ENCODE measurements around the gene LRP11.
"Not testable (repeated sequence)": the region's sequence is repeated elsewhere in the genome, so short reads cannot be mapped to it uniquely, and the experiment has no call there.

The LRP11 gene, protein sequence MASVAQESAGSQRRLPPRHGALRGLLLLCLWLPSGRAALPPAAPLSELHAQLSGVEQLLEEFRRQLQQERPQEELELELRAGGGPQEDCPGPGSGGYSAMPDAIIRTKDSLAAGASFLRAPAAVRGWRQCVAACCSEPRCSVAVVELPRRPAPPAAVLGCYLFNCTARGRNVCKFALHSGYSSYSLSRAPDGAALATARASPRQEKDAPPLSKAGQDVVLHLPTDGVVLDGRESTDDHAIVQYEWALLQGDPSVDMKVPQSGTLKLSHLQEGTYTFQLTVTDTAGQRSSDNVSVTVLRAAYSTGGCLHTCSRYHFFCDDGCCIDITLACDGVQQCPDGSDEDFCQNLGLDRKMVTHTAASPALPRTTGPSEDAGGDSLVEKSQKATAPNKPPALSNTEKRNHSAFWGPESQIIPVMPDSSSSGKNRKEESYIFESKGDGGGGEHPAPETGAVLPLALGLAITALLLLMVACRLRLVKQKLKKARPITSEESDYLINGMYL

DNA sequence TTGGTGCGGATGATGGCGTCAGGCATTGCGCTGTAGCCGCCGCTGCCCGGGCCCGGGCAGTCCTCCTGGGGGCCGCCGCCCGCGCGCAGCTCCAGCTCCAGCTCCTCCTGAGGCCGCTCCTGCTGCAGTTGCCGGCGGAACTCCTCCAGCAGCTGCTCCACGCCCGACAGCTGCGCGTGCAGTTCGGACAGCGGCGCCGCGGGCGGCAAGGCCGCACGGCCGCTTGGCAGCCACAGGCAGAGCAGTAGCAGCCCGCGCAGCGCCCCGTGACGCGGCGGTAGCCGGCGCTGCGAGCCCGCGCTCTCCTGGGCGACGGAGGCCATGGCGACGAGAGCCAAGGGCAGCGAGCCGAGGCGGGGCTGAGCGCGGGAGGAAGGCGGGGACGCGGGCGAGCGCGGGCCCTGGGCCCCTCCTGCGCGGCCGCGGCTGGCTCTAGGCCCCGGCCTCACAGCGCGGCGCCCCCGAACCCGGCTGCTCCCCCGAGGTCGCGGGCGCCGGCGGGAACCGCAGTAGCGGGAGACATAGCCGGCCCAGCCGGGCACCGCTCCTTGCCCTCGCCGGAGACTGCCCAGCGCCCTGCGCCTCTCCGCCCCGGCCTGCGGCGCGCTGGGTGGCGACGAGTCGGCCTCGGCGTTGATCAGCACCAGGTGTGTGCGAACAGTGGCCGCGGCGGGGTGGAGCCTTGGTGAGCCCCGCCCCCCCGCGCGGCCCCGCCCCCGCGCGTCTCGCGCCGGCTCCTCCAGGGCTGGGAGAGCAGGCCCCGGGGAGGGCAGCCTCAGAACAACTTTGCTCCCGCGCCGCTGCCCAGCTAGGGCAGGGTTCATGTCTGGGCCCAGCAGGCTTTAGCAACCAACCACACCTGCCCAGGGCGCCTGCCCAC, at the start of gene LRP11:
Gene LRP11 (minus strand): TSS at position 662 of the 880 bp plus-strand sequence. CDS start 339 bp downstream, at position 323.
- DNase-seq, result peak; percentile 76 to 83

DNA sequence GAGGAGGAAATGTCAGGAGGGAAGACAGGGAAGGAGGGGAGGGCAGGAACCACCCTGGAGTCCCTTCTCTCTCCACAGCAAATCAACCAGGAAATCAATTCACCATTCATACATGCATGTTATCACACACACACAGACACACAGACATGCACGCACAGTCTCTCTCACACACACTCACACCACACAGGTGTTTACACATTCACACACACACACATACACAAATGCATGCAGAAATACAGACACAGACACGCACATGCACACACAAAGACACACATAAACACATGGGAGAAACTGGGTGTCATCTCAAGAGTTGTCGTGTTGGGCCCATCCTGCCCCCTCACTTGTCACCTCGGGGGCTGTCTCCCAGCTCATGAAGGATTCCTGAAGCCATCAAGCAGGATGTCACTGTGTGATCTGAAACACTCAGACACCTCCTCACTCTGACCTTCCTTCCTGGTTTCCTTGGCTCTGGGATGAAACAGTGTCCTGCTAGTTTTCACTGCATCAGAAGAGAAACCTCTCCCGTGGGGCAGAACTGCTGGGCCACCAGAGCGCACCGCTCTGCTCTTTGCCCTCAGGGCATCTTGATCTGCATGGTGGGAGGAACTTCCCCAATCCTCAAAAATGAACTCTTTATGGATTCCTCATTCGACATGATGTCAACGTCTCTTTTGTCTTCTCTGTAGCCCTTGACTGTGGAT, 49.5 kb upstream of the LRP11 start:
- no peak for DNase-seq

DNA sequence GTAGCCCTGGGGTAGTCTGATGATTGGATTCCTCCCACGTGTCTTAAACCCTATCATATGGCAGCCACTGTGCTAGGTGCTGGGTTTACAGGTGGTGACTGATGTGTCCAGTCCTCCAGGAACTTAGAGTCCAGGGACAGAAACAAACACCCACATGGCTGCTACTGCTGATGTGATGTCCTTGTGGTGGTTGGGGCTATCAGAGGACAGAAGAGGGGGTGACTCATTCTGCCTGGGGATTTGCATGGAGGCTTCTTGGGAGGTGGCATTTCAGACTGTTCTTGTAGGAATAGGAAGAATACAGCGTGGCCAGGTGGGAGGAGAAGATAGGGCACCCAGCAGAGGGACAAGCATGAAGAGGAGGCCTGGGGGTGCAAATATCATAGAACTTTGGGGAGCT, 48.9 kb upstream of the LRP11 start:
- DNase-seq, result no peak

DNA sequence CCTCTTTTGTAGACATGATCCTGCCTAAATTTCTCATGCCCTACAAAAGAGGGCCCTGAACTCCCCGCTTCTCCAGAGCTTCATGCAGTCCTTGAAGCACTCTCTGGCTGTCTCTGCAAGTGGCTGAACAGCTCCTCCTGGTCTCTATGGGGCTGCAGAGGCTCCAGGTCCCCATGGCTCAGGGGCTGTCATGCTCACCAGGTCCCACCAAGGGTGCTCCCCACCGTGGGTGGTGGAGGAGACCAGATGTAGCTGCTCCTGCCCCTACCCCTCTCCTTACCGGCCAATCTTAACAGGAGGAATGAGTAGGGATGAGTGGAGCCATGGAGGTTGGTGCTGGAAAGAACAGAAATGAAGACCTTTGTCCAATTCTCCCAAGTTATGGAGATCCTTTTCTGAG, 48.5 kb upstream of the LRP11 start:
- DNase-seq, result not testable (repeated sequence)

DNA sequence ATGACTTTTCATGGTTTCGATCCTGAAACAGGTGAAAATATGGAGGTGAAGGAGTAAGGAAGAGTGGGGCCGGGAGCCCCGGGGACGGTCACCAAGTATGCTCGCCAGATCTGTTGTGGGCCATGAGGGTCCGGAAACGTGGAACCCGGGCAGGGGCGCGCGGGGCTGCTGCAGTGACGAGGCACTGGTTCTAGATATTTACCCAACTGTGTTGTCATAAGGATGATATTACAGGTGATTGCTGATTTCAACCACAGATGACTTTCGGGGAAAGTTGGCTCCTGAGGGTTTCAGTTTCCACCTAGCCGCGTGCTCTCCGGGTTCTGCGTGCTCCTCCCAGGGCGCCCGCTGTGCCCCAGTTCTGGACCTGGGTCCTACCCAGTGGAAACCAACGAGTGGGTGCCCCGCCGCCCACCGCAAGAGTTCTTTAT, 46.6 kb upstream of the LRP11 start:
- no peak for DNase-seq

DNA sequence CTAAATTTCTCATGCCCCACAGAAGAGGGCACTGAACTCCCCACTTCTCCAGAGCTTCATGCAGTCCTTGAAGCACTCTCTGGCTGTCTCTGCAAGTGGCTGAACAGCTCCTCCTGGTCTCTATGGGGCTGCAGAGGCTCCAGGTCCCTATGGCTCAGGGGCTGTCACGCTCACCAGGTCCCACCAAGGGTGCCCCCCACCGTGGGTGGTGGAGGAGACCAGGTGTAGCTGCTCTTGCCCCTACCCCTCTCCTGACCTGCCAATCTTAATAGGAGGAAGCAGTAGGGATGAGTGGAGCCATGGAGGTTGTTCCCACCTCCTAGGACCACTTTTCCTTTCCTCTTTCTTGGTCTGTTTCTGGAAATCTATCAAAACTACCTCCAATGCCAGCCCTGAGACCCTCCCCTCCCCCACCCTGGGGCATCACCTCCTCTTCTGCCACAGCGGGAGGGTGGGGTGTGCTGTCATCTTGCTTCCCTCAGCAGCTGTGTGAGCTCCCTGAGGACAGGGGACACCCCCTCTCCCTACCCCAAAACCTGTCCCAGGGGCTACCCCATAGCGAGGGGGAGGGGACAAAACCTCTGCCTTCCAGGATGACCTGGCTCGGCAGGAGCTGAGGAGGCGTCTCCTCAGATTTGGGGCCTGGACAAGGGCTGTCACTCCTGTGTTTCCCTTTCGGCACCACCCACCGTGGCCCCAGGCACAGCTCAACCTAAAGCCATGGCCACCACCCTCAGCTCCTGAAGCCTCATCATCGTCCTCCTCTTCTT, 45.7 kb upstream of the LRP11 start:
- DNase-seq, result no peak

DNA sequence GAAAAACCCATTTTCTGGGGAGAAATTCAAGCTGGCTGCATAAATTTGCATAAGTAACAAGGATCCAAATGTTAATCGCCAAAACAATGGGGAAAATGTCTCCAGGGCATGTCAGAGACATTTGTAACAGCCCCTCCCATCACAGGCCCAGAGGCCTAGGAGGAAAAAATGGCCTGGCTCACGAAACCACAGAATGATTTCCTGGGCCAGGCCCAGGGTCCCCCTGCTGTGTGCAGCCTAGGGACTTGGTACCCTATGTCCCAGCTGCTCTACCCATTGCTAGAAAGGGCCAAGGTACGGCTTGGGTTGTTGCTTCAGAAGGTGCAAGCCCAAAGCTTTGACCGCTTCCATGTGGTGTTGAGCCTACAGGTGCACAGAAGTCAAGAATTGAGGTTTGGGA, 44.3 kb upstream of the LRP11 start:
- not testable (repeated sequence) for DNase-seq

DNA sequence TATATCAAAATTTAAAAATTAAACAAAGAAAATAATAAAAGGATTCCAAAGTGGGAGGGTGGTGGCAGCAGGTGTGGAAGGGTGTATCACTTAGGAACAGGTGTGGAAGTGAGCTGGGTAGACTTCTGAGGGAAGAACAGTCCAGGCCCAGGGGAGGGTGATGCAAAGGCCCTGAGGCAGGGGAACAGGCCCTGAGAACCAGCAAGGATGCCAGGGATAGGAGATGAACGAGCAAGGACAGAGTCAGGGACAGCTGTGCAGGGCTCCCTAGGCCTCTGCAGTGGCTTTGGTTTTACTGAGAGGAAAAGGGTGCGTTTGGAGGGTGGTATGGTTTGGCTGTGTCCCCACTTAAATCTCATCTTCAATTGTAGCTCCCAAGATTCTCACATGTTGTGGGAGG, 43.2 kb upstream of the LRP11 start:
- DNase-seq, result no peak

DNA sequence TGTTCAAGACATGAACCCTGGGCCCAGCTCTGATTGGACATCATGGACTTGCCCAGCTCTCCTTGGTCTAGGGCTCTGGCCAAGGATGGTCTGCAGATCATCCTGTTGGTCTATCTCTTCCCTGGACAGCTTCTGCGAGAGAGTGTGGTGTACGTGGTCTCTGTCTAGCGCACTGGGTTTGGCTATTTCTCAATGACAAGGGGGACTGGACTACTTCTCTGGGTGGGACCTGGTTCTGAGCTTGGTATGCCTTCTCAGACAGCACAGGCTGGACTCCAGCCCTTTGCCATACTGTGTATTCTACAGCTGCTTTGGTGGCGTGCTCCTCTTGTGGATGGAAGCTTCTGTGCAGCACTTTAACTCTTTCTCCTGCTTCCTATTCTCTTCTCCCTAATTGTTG, 42.2 kb upstream of the LRP11 start:
- DNase-seq, result no peak

DNA sequence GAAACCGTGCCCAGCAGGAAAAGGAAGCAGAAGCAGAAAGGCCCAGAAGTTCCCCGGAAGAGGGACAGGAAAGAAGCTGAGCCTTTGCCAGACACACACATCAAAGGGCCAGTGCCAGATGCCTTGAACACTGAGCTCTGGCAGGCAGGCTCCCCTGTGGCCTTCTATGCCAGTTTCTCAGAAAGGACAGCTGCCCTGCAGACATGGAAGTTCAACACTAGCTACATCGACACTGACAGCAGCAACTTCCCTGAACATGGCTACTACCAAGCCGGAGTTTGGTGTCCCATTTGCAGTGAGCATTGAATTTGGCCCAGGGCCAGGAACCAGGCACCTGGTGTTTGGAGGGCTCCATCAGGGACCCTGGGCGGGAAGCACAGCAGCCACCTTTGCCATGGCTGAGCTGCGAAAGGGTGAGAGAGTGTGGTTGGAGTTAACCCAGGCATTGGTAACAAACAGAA, 41.8 kb upstream of the LRP11 start:
- no peak for DNase-seq

DNA sequence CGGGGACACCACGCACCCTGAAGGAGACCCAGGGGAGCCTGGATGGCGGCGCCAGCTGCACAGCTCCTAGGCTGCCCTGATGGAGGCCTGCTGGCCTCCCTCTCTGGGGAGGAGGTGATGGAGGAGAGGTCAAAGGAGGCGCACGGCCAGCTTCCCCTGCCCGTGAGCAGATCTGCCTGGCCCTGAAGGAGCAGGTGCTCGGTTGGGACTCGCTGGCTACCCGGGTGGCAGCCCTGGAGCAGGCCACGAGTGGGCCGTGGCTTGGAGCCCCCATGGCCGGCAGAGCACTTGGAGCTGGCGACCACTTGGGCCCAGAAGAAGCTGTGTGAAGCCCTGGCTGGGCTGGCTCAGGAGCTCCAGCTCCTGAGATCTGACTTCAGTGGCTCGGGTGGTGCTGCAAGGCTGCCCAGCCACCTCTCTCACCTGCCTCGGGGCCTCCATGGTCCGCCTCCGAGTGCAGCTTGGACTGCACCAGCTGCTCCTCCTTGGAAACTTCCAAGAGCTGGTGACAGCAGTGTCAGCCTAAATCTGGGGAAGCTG, 41.3 kb upstream of the LRP11 start:
- DNase-seq, result no peak

DNA sequence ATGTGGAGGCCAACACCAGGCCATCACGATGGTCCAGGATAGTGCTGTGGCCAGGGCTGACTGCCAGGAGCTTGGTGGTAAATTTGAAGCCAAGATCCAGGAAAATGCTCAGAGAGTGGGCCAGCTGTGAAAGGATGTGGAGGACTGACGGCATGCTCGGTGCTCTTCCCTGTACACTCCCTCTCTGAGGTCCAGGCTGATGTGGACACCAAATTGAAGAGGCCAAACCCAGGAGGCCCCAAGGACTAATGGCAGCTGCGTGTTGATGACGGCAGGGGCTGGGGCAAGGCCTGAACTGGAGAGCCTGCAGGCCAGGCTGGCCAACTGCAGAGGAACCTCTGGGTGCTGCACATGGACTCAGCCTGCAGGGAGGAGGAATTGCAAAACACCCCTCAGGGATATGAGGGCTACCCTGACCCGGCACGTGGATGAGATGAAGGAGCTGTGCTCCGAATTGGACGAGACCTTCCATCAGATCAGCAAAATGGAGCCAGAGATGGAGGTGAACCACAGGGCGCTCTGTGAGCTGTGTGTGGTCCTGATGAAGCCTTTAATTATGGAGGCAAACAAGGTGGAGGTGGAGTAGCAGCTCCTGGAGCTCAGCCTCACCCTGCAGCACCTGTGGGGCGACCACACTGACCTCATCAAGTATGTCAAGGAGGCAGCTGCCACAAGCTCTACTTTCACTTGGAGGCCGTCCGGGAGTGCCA, 40.7 kb upstream of the LRP11 start:
- no peak for DNase-seq

DNA sequence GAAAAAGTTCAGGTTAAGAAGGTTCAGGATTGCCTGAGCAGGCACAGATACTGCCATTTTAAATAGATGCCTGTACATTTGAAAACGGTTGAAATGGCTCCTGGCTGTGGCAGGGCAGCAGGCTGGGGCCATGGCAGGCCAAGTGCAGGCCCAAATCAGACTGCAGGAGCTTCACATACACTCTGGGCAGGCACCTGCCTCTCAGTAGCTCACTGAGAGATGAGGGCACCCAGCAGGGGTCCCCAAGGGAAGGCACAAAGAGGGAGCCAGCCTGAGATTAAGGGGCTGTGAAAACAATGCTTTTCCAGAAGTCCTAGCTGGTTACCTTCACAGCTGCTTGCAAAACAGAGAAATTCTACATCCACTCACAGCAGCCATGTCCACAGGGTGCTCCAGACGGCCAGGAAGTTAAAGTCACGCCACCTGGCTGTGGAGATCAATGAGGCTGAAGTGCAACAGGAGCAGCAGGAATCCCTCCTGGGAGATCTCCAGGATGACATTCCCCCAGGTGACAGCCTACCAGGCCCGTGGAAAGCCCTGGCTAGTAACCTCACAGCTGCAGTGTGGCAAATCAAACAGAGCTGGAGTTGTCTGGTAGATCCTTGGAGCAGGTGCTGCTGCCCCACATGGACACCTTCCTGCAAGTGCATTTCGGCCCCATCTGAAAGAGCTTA, 39.9 kb upstream of the LRP11 start:
- DNase-seq, result peak in 1 of 2 experiments; percentile 38

DNA sequence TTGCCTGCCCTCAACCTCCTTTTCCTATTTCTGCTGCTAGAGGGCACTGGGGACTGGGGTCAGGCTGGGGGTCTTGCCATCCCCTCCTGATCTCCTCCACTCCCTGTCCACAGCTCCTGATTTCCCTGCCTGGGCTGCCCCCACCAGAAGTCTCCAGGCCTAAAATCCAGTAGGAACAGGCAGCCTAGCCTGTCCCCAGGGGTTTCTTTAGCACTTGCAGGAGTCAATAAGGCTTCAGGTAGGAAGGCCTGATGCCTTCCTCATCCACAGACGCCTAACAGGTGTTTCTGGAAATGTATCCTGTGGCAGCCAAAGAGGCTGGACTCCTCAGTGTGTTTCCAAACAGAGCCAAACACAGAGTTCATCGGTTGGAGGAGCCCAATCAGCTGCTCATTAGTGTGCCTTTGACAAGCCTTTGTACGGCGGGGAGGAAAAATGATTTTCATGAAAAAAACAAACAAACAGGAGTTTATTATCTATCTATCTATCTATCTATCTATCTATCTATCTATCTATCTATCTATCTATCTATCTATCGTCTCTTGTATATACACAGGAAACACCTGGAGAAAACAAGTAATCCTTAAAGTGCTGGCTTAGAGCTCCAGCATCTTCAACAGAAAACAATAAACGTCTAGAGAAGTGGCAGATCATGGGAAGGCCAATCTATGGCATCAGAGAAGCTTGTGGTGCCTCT, 37.4 kb upstream of the LRP11 start:
- no peak for DNase-seq

DNA sequence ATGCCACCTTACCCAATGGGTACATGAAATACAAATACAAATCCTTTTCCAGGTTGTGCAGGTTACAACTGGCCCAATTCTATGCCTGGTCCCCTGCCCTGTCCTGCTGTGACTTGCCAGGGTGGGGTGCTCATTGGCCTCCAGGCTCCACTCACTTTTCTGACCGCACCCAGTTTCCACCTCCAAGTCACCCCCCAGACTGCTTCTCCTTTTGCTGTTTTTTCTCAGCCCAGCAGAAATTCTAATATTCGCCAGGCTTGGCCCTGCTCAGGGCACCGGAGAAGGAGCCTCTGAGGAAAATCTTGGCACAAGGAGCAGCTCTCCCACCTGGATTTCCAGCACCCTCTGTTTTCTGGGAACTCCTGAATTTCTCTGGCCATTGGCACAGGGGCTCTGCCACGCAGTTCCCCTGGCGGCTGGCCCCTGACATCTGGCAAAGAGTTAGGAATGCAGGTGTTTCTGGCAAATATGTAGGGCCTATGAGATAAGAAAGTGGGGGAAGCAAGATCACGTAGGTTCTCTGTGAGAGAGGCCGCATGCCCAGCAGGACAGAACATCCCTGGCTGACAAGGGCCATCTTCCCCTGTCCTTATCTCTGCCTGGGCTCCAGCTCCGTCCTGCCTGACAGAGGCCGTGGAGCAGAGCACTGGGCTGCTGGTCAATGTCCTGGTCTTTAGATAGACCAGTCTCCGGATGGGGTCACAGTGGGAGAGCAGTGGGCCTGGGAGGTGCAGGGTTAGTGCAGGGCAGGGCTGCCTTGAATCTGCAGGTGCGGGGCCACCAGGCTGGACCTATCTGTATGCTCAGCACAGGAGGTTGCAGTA, 36.7 kb upstream of the LRP11 start:
- DNase-seq, result no peak

DNA sequence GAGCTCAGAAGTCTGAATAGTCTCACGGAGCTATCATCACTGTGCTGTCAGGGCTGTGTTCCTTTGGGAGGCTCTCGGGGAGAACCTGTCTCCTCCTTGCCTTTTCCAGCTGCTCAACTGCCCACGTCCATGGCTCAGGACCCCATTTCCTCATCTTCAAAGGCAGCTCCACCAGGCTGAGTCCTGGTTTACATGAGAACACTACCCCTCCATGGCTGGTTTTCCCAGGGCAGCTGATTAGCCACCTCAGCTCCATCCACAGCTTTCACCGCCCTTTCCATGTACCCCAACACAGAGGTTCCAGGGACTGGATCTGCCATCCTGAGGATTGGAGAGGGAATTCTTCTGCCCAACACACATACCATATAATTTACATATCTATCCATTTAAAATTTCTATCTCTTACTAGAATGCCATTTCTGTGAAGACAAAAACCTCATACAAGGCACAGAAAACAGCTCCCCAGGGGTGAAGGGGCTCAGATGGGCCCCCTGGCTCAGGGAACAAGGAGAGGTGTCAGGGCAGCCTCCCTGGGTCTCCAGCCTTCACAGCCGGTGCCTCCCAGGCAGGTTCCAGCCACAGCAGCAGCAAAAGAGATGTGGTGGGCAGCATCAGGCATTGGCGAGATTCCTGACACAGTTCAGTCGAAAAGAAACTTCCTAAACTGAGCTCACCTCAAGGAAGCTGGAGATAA, 35.9 kb upstream of the LRP11 start:
- no peak for DNase-seq

DNA sequence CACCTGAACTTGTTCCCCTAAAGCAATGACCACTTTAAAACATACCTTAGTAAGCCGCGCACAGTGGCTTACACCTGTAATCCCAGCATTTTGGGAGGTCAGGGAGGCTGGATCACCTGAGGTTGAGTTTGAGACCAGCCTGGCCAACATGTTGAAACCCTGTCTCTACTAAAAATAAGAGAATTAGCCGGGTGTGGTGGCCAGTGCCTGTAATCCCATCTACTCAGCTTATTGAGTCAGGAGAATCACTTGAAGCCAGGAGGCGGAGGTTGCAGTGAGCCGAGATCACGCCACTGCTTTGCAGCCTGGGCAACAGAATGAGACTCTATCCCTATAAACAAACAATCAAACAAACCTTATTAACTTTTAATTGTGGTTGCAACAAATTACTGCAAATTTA, 35.3 kb upstream of the LRP11 start:
- DNase-seq, result no peak

DNA sequence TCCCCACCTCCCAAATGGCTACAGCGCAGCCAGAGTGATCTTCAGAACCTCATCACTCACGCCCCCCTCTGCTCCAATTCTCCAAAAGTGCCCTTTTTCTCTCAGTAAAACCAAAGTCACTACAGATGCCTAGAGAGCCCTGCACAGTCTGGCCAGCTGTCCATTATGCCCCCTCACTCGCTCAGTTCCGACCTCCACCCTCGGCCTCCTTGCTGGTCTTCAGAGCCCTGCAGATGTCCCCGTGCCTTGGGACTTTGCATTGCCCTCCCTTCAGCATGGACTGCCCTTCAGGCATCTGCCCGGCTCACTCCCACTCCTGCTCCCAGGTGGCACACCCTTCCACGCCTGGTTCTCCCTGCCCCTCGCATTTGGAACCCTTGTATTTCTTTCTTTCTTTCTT, 34.8 kb upstream of the LRP11 start:
- no peak for DNase-seq
